ENCODE results near the gene ATF6.

Gene ATF6

DNA sequence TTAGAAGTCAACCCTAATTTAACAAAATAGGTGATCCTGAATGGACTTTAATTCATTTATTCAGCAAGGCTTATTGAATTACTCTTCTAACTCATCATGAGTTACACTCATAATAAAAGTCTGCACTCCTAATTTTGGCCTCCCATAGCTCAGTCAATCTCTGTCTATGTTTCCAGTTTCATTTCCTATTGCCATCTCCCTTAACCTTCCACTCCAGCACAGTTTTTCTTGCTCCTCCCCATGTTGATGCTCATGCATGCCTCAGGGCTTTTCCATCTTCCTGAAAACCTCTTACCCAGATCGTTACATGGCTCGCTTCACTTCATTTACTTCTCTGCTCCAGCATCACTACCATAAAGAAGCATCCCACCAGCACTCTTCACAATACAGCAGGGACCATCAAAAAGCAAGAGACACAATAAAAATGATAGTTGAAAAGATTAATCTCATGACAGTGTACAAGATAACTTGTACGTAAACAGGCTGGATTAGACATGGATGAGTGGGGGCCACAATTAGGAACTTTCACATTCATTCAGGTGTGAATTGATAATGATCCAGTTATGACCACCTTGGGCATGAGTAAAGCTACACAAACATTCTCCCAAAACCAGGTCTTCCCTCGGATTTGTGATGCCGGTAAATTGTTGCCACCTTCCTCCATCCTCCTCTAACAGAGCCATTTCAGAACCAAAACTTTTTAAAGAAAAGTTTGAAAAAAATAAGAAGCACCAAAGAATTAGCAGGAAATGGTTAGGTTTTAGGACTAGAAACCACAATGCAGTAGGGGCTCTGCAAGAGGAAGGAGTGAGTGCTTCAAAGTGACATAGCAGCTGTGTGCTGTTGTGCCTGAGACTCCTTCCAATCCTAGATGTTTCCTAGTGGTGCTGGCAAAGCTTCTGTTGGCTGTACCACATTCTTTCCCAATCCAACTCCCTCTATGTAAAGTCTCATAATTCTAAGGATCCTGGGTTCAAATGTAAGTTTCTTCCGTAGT lies 167.8 kb downstream of the ATF6 start:
- TF ChIP-seq, protein P1, sequence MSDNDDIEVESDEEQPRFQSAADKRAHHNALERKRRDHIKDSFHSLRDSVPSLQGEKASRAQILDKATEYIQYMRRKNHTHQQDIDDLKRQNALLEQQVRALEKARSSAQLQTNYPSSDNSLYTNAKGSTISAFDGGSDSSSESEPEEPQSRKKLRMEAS (IDR thresholded peaks at IDR 0.05; ENCODE audit: low read depth, low read length): no peak
- no peak for TF ChIP-seq MYC (IDR thresholded peaks at IDR 0.05; ENCODE audit: low read depth, low read length)
- no peak for TF ChIP-seq CTCF (IDR thresholded peaks at IDR 0.05; ENCODE audit: low read depth, low read length)
- TF ChIP-seq POLR2A (IDR thresholded peaks at IDR 0.05; ENCODE audit: extremely low read depth, insufficient read length): no peak
- peak; percentile 15 for DNase-seq (ENCODE audit: low read depth)
- H3K4me3 ChIP-seq (ENCODE audit: low read depth, low read length): no peak overlapping the region

DNA sequence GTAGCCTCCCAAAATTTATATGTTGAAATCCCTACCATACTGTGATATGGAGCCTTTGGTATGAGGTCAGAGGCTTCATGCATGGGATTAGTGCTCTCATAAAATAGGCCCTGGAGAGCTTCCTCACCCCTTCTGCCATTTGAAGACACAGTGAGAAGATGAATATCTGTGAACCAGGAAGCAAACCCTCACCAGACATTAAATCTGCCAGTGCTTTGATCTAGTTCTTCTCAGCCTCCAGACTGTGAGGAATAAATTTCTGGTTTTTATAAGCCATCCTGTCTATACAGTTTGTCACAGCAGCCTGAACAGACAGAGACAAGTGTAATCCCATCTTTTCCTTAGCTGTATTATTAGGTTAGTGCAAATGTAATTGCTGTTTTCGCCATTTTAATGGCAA lies 169.1 kb downstream of the ATF6 start:
- DNase-seq (ENCODE audit: low read depth): no peak
- TF ChIP-seq POLR2A (IDR thresholded peaks at IDR 0.05; ENCODE audit: extremely low read depth, insufficient read length) (no peak), CTCF (IDR thresholded peaks at IDR 0.05; ENCODE audit: low read depth, low read length) (no peak), MYC (IDR thresholded peaks at IDR 0.05; ENCODE audit: low read depth, low read length) (no peak)
- TF ChIP-seq, protein P1 (IDR thresholded peaks at IDR 0.05; ENCODE audit: low read depth, low read length): no peak
- no peak overlapping the region for H3K4me3 ChIP-seq (ENCODE audit: low read depth, low read length)

DNA sequence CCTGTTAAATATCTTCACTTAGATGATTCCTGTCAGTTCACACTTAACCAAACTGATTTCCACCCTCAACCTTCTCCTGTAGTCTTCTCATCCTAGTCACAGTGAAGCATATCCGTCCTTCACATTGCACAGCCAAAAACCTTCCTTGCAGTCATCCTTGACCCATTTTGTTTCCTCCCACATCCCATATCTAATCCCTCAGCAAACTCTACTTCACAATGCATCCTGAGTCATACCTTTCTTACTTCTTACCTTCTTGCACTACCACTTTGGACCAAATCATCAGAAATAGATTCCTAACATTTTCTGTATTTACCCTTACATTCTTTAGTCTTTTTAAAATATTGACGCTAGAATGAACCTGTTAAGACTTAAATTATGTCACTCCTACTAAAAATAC lies 170.7 kb downstream of the ATF6 start:
- TF ChIP-seq MYC (IDR thresholded peaks at IDR 0.05; ENCODE audit: low read depth, low read length) (no peak), CTCF (IDR thresholded peaks at IDR 0.05; ENCODE audit: low read depth, low read length) (no peak), POLR2A (IDR thresholded peaks at IDR 0.05; ENCODE audit: extremely low read depth, insufficient read length) (no peak)
- TF ChIP-seq, protein P1 (IDR thresholded peaks at IDR 0.05; ENCODE audit: low read depth, low read length): no peak
- H3K4me3 ChIP-seq (ENCODE audit: low read depth, low read length): no peak overlapping the region
- no peak for DNase-seq (ENCODE audit: low read depth)

DNA sequence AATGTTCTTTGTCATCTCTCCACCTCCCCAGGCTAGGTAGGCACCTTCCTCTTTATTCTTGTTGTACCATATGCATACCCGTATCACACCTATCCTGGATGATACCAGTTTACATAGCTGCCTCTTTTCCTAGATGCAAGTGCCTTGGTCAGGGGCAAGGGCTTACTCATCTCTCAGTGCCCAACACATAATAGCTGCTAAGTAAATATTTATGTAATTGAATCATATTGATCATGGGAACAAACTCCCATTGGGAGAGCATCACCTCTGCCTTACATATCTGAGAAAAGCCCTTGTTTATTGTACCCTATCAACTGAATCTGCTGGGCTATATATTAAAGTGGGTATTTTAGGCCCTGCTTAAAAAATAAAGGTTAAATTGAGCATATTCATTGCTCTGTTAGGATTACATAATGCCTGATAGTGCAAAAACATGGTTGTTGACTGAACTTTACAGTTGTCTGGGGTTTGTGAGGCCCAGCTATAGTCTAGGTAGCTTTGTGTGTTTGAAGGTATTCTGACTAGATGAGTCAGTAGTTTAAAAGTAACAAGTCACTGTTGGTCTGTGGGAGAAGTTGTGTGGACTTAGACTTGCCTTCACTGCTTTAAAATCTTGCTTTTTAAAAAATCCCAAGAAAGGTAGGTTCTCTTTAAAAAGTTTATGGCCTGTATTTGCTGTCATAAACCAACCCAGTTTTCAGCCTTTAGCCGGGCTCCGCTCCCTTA lies 174.9 kb downstream of the ATF6 start:
- H3K4me3 ChIP-seq (ENCODE audit: low read depth, low read length): no peak overlapping the region
- TF ChIP-seq POLR2A (IDR thresholded peaks at IDR 0.05; ENCODE audit: extremely low read depth, insufficient read length) (no peak), MYC (IDR thresholded peaks at IDR 0.05; ENCODE audit: low read depth, low read length) (no peak), CTCF (IDR thresholded peaks at IDR 0.05; ENCODE audit: low read depth, low read length) (no peak)
- TF ChIP-seq, protein P1 (IDR thresholded peaks at IDR 0.05; ENCODE audit: low read depth, low read length): no peak
- DNase-seq (ENCODE audit: low read depth): no peak

DNA sequence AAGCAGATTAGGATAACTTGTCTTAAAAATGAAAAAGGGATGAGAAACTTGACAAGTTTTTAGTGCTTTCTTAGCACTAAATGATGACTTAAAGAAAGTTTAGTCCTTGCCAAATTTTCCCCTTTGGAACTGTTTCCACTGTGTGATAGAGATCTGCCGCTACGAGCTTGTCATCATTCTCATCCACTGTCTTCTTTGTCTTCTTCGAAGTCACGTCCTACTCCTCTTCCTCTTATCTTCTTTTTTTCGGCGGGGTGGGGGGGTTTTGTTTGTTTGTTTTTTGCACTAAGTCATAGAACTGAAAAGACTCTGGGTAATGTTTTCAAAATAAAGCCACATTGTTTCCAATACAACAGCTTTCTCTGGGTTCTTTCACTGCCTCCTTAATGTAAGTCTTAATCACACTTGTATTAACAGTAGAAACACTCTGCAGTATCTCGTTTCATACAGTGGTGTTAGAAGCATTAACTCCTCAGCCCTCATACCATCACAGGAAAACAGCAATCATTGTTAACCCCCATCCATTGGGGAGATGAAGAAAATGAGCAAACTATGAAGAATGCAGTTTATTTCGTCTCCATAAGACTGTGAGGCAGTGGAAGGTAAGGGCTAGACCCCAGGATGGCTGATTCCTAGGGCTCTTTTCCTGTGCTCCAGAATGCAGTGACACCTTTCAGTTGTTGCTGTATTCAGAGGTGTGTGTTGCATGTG lies 175.8 kb downstream of the ATF6 start:
- no peak overlapping the region for H3K4me3 ChIP-seq (ENCODE audit: low read depth, low read length)
- TF ChIP-seq CTCF (IDR thresholded peaks at IDR 0.05; ENCODE audit: low read depth, low read length) (no peak), POLR2A (IDR thresholded peaks at IDR 0.05; ENCODE audit: extremely low read depth, insufficient read length) (no peak)
- TF ChIP-seq, protein P1 (IDR thresholded peaks at IDR 0.05; ENCODE audit: low read depth, low read length): no peak
- DNase-seq (ENCODE audit: low read depth): no peak

Measured in NB4 (cell line).